T-helper 2 cell (primary cell): ENCODE results near the gene SCRT2.

Source experiments
- DNase-seq, 5 experiments: peaks; one replicate each; pipeline versions ENCODE4 v3.0.0 to v3.0.0-alpha.2; 2012 to 2022

SCRT2 gene

DNA sequence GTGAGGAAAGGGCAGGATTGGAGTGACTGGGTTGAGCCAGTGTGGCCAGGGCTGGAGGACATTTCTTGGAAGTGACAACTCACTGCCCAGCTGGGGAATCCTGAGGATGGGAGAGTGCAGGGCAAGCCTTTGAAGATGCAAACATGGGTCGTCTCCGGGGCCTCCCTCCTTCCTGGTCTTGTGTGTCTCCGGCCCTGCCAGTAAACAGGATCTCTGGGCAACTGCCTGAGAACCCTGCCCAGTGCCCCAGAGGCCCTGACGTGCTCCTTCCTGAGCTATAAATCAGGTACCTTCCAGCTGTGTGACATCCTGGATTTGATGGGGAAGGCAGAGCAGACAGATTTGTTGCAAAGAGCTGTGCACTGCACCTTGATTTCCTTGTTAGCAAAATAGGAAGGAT lies 52.6 kb downstream of the SCRT2 start:
- no peak for DNase-seq

DNA sequence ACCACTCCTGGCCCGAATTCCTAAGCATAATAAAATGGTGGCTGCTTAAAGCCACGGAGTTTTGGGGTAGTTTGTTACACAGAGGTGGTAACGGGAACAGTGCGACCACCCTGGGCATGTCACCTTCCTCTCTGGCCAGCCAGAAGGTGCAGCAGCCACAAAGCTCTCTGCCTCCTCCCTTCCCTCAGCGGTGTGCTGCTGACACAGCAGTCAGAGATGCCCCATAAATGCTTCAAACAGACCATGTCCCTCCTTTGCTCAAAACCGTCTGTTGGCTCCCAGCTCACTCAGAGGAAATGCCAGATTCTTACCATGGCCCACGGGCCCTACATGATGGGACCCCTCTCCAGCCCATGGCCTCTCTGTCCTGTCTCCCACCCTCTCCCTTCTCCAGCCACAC lies 53.4 kb downstream of the SCRT2 start:
- no peak for DNase-seq

DNA sequence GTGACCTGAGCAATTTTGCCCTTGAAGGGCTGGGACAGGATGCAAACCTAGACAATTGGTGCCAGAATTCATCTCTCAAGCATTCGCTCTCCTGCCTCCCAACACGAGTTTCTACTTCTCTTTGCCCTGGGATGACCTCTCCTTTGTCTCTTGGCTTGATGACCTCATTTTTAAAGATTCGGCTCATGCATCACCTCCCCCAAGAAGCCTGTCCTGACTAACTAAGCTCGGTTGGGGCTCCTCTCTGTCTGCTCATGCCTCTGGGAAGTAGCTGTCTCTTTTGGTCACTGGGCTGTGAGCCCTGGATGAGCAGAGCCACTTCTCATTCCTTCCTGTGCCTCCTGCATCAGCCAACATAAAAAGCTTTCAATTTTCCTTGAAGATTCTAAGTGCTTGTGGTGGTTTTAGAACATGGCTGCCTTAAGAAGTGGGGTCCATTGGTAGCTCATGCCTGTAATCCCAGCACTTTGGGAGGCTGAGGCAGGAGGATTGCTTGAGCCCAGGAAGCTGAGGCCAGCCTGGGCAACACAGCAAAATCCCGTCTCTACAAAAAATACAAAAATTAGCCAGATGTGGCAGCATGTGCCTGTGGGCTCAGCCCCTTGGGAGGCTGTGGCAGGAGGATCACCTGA lies 54.4 kb downstream of the SCRT2 start:
- DNase-seq: no peak

DNA sequence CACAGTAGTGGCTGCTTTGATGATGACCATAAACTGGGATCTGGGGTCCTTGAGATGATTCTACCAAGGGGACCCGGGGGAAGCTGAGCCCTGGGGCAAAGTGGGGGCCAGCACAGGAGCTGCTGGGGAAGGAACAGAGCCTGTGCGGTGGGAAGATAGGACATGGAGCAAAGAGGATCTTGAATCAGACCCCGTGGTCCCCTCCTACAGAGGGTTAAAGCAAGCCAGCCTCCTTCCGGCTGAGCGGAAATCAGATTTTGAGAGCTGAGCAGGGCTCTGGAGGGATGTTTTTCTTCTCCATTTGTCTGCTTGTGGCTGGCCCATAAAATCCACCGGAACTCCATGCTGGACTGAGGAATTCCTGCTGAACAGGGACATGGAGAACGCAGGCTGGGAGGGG lies 55.4 kb downstream of the SCRT2 start:
- no peak for DNase-seq

DNA sequence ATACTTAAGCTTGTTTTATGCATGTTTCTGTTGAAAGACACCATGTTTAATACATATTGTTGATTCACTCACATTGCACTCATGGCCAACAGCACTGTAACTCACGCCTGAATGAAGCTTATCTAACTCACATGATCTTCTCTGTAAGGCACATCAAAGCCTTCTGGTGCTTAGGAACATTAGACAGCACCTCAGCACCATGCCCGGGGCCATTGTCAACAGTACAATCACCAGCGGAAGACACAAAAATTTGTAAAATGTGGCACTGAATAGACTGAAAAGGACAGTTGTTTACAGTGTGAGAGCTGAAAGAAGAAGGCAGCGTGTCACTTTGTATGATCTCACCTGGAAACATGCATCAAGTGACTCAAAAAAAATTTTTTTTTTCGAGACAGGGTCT lies 56.6 kb downstream of the SCRT2 start:
- no peak for DNase-seq

DNA sequence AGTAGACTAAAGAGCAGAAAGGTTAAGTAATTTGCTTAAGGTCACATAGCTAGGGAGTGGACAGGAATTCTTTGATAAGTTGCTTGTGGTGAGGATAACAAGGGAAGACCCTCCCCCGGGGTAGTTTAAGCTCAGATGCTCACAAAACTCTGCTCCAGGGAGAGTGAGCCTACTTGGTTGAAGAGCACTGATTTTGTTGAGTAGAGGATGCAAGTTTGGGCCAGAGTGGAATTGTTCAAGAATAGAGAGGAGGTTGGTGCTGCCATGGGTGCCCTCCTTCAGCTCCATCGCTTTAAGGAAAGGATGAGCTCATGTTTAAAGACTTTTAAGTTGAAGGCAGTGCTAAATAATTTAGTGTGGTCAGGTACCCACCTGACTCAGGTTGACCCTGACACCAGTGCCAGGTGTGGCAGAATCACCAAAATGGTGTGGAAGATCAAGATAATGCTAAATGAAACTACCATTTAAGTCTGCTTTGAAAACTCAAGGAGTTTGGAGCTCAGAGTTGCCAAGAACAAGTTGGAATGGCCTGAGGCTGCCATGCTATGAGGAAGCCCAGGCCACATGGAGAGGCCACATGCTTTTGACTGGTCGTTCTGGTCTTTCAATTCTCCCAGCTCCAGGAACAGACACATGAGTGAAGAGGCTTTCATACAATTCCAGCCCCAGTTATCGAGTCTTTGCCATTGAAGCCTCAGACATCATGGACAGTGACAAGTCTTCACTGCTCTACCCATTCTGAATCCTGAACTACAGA lies 57.5 kb downstream of the SCRT2 start:
- DNase-seq: no peak

DNA sequence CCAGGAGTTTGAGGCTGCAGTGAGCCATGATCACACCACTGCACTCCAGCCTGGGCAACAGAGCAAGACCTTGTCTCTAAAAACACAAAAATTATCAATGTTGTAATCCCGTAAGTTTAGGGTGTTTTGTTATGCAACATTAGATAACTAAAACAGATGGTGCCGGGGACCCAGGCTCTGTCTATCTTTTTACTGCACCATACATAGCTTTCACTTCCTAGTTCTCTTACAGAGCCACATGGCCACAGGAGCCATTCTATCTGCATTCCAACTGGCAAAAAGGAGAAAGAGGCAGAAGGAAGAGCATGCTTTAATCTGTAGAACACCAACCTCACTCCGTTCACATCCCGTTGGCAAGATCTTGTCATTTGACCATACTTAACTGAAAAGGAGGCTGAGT lies 60.1 kb downstream of the SCRT2 start:
- no peak for DNase-seq

DNA sequence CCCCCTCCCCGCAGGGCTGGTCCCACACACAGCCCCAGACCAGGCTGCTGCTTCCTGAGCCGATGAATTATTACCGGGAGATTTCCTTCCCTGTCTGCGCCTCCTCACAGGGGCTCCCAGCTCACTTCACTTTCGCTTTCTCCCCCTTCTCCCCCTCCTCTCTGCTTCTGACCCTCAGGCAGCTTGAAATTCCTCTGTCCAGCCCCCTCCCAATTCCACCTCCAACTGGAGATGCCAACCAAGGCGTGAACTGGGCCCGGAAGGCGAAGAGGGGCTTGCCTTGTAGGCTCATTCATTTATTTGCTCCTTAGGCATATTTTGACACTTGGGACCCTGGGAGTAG lies 63.8 kb downstream of the SCRT2 start:
- no peak for DNase-seq
